CD4-positive, alpha-beta T cell treated with Interleukin-17A for 1 hour (primary cell): ENCODE measurements around the gene CAMSAP1.

Experiments
- DNase-seq: peaks from one replicate; pipeline ENCODE4 v3.0.0-alpha.2; 2020

Gene CAMSAP1

GRCh38 chr9:135827301-135827700, 80.0 kb downstream of the CAMSAP1 start:
- no peak for DNase-seq

GRCh38 chr9:135826188-135826545, 81.2 kb downstream of the CAMSAP1 start:
- no peak for DNase-seq

GRCh38 chr9:135825435-135826187, 81.7 kb downstream of the CAMSAP1 start:
- no peak for DNase-seq

- DNase-seq = no peak
Observed at GRCh38 chr9:135823036-135823435, 84.3 kb downstream of the CAMSAP1 start.

- DNase-seq = no peak
Observed at GRCh38 chr9:135822374-135822755, 85.0 kb downstream of the CAMSAP1 start.

GRCh38 chr9:135821733-135822373, 85.5 kb downstream of the CAMSAP1 start:
- no peak for DNase-seq

- no peak for DNase-seq
Observed at GRCh38 chr9:135821116-135821515, 86.2 kb downstream of the CAMSAP1 start.

- DNase-seq = no peak
Observed at GRCh38 chr9:135820661-135821060, 86.7 kb downstream of the CAMSAP1 start.

GRCh38 chr9:135819905-135820304, 87.4 kb downstream of the CAMSAP1 start:
- DNase-seq = no peak

GRCh38 chr9:135818718-135819475, 88.4 kb downstream of the CAMSAP1 start:
- DNase-seq = no peak

- DNase-seq = no peak
Observed at GRCh38 chr9:135817951-135818717, 89.2 kb downstream of the CAMSAP1 start.

- DNase-seq = no peak
Observed at GRCh38 chr9:135816651-135816970, 90.7 kb downstream of the CAMSAP1 start.

GRCh38 chr9:135815830-135816650, 91.3 kb downstream of the CAMSAP1 start:
- no peak for DNase-seq

- no peak for DNase-seq
Observed at GRCh38 chr9:135815413-135815812, 91.9 kb downstream of the CAMSAP1 start.

- DNase-seq = no peak
Observed at GRCh38 chr9:135814421-135815095, 92.8 kb downstream of the CAMSAP1 start.

- DNase-seq = no peak
Observed at GRCh38 chr9:135813671-135814290, 93.6 kb downstream of the CAMSAP1 start.

GRCh38 chr9:135812961-135813360, 94.4 kb downstream of the CAMSAP1 start:
- no peak for DNase-seq

GRCh38 chr9:135811801-135812200, 95.5 kb downstream of the CAMSAP1 start:
- no peak for DNase-seq

- no peak for DNase-seq
Observed at GRCh38 chr9:135810806-135811575, 96.4 kb downstream of the CAMSAP1 start.

- no peak for DNase-seq
Observed at GRCh38 chr9:135809166-135809565, 98.2 kb downstream of the CAMSAP1 start.
